IPS-NIHi11 (cell line): Measurements from ENCODE around the gene DAG1.
A peak's percentile ranks its signal among the peaks of the same experiment; 100 is the strongest.

ENCODE experiments used
- DNase-seq: peaks from one replicate; pipeline ENCODE4 v3.0.0; 2012; ENCODE audit warnings: mixed read lengths, low spot score

Gene DAG1

GRCh38 chr3:49554633-49555265, 84.7 kb downstream of the DAG1 start:
- peak; percentile 91 for DNase-seq

DNA sequence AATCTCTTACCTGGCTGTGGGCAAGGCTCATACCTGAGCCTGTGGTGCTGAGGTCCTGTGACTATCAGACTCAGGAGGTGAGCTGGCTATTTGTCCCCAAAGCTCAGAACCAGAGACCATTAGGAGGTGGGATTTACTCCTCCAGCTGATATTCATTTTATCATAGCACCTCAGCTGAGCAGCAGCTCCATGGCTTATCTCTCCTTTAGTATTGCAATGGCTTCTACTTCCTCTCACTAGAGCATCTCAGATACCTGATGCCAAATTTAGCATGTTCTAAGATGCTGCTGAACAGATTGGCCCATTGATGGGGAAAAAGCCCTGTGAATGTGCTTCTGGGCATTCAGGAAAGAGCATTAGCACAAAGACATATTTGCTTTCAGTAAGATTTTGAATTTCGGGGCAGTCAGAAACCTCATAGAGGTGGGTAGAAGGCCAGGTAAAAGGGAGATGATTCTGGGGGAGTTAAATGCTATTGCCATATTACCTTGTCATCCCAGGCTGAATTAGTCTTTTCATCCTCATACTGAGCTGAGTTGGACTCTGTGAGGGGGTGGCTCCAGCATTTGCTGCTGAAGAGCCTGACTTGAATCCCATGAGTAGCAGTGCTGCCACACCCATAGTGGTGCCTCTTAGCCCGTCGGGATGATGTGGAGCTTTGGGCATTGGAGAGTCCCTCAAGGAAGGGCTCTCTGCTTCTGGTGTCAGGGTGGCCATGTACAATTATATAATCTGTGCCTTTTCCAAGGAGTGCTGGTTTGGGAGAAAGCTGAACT, 86.6 kb downstream of the DAG1 start:
- no peak for DNase-seq

DNA sequence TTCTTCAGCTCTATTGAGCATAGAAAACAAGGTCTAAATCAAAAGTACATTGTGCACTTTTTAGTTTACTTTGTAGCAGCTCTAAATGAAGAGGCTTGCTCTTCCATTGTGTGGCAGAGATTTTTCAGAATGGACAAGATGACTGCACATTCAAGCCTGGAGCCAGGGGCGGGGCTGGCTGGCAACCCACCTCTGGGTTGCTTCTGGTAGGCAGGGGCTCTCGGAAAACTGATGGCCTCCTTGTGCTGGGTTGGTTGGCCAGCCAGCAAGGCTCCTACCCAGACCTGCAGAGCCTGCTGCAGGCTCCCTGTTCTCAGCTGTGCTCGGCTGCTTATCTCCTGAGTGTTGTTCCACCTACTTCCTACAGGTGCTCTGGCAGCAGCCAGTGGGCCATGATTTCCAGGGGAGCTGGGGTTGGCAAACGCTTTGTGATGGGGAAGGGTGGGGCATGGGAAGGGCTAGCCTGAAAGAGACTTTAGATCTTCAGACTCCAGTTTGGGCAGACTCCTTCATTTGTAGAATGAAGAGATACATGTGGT, 93.0 kb downstream of the DAG1 start:
- DNase-seq: peak; percentile 63

GRCh38 chr3:49563766-49564165, 93.7 kb downstream of the DAG1 start:
- no peak for DNase-seq

DNA sequence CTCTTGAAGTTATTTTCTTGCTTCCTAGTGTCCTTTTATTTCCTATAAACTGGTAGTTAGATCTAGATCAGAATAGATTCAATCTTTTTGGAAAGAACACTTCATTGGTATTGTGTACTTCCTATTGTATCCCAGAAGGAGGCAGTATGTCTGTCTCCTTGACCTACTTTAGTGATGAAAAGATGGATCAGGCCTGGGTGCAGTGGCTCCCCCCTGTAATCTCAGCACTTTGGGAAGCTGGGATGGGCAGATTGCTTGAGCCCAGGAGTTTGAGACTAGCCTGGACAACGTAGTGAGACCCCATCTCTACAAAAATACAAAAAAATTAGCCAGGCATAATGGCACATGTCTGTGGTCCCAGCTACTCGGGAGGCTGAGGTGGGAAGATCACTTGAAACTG, 96.2 kb downstream of the DAG1 start:
- peak; percentile 56 for DNase-seq

- DNase-seq: no peak
These were observed 97.3 kb downstream of the DAG1 start for GRCh38 chr3:49567406-49567805.

DNA sequence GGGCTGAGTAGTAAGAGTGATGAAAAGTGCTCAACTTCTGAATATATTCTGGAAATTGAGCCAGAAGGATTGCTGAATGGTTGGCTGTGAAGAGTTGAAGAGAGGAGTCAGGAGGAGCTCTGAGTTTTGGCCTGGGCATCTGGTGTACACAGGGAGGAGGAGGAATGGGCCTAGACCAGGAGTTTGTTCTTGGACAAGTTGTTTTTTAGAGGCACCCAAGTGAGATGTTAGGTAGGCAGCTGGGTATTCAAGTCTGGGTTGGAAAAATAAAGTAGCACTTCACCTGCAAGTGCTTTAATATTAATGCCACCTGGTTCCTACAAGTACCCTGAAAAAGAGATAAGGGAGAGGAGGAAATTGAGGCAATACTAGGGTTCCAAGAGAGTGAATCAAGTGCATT, 98.9 kb downstream of the DAG1 start:
- no peak for DNase-seq

DNA sequence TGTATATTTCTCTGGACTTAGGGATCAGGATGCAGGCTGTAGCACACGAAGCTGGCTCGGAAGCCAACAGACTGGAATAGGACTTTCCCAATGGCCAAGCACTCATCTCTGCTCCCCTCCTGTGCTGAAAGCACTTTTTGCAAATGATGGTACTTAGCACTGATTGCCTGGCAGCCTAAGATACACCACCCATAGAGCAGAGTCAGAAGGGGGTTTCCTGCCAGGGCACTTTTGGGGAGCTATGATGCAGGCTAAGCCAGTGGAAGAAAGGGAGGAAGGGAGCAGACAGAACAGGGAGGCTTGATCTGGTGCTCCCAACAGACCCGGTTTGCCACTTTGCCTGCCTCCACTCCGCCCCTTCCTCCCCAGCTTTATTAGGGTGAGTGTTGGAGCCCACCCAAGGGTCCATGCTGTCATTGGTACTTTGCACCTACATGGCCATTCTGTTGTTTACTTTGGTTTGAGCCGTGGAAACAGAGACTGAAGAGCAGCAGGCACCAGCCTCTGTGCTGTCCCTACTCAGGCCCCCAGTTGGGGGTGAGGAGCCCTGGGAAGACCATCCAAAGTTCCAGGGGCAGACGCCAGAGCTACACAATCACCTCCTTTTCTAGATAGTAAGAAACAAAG, 100.1 kb downstream of the DAG1 start:
- no peak for DNase-seq

DNA sequence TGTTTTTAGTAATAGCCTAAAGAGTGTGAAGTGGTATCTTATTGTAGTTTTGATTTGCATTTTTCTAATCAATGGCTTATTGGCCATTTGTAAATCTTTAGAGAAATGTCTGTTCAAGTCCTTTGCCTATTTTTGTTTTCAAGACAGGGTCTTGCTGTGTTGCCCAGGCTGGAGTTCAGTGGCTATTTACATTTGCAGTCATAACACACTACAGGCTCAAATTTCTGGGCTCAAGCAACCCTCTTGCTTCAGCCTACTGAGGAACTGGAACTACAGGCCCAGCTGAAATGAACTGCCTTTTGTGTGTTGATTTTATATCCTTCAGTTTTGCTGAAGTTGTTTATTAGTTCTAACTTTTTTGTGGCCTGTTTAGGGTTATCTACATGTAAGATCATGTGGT, 112.1 kb downstream of the DAG1 start:
- no peak for DNase-seq
